ENCODE measurements around the gene TMTC1.

TMTC1 gene

GRCh38 chr12:29499235-29499634, 284.5 kb downstream of the TMTC1 start:
- TF ChIP-seq RAD21 (IDR thresholded peaks at IDR 0.05; ENCODE audit: low read depth) (no peak), CREB1 (IDR thresholded peaks at IDR 0.05; ENCODE audit: low read depth) (no peak), YY1 (IDR thresholded peaks at IDR 0.05; ENCODE audit: low read depth) (no peak), TCF12 (IDR thresholded peaks at IDR 0.05; ENCODE audit: low read depth) (no peak), REST (IDR thresholded peaks at IDR 0.05; ENCODE audit: low read depth) (no peak), TAF1 (IDR thresholded peaks at IDR 0.05; ENCODE audit: low read depth) (no peak), EP300 (IDR thresholded peaks at IDR 0.05; ENCODE audit: borderline replicate concordance) (no peak)

GRCh38 chr12:29497588-29497987, 286.2 kb downstream of the TMTC1 start, which contains the start of gene OVCH1:
Gene OVCH1, minus strand, starts transcription at chr12:29497686. Its CDS starts 0 bp downstream, at chr12:29497686.
- no peak for TF ChIP-seq YY1 (IDR thresholded peaks at IDR 0.05; ENCODE audit: low read depth)
- TF ChIP-seq RAD21 (IDR thresholded peaks at IDR 0.05; ENCODE audit: low read depth), result no peak
- TF ChIP-seq MAX (IDR thresholded peaks at IDR 0.05), result no peak
- no peak for TF ChIP-seq TEAD4 (IDR thresholded peaks at IDR 0.05)
- TF ChIP-seq FOXM1 (IDR thresholded peaks at IDR 0.05; ENCODE audit: borderline replicate concordance, low read depth), result no peak
- no peak for TF ChIP-seq USF1 (IDR thresholded peaks at IDR 0.05)

GRCh38 chr12:29492891-29493290, 290.9 kb downstream of the TMTC1 start:
- TF ChIP-seq TCF12 (IDR thresholded peaks at IDR 0.05; ENCODE audit: low read depth), result no peak
- no peak for TF ChIP-seq NFIC (IDR thresholded peaks at IDR 0.05)
- TF ChIP-seq FOXM1 (IDR thresholded peaks at IDR 0.05; ENCODE audit: borderline replicate concordance, low read depth), result no peak
- no peak for TF ChIP-seq MAX (IDR thresholded peaks at IDR 0.05)
- TF ChIP-seq CEBPB (IDR thresholded peaks at IDR 0.05), result no peak
- TF ChIP-seq USF1 (IDR thresholded peaks at IDR 0.05), result no peak
- no peak for TF ChIP-seq CREB1 (IDR thresholded peaks at IDR 0.05; ENCODE audit: low read depth)
- no peak for TF ChIP-seq TEAD4 (IDR thresholded peaks at IDR 0.05)
- TF ChIP-seq ZBTB7A (IDR thresholded peaks at IDR 0.05; ENCODE audit: low read depth), result no peak
- TF ChIP-seq EGR1 (IDR thresholded peaks at IDR 0.05), result no peak
- no peak for TF ChIP-seq REST (IDR thresholded peaks at IDR 0.05; ENCODE audit: low read depth)
- TF ChIP-seq TAF1 (IDR thresholded peaks at IDR 0.05; ENCODE audit: low read depth), result no peak

- TF ChIP-seq YY1 (IDR thresholded peaks at IDR 0.05; ENCODE audit: low read depth) (no peak), TEAD4 (IDR thresholded peaks at IDR 0.05) (no peak), RAD21 (IDR thresholded peaks at IDR 0.05; ENCODE audit: low read depth) (no peak), MAX (IDR thresholded peaks at IDR 0.05) (no peak), CREB1 (IDR thresholded peaks at IDR 0.05; ENCODE audit: low read depth) (no peak), REST (IDR thresholded peaks at IDR 0.05; ENCODE audit: low read depth) (no peak), EP300 (IDR thresholded peaks at IDR 0.05; ENCODE audit: borderline replicate concordance) (no peak)
These were observed 296.8 kb downstream of the TMTC1 start for GRCh38 chr12:29486972-29487371.

GRCh38 chr12:29463198-29463597, 320.5 kb downstream of the TMTC1 start:
- TF ChIP-seq EP300 (IDR thresholded peaks at IDR 0.05; ENCODE audit: borderline replicate concordance) (no peak), YY1 (IDR thresholded peaks at IDR 0.05; ENCODE audit: low read depth) (no peak), RAD21 (IDR thresholded peaks at IDR 0.05; ENCODE audit: low read depth) (no peak), TEAD4 (IDR thresholded peaks at IDR 0.05) (no peak), ZBTB7A (IDR thresholded peaks at IDR 0.05; ENCODE audit: low read depth) (no peak), EGR1 (IDR thresholded peaks at IDR 0.05) (no peak), TCF12 (IDR thresholded peaks at IDR 0.05; ENCODE audit: low read depth) (no peak), CEBPB (IDR thresholded peaks at IDR 0.05) (no peak), USF1 (IDR thresholded peaks at IDR 0.05) (no peak), TAF1 (IDR thresholded peaks at IDR 0.05; ENCODE audit: low read depth) (no peak), REST (IDR thresholded peaks at IDR 0.05; ENCODE audit: low read depth) (no peak), MAX (IDR thresholded peaks at IDR 0.05) (no peak), FOXM1 (IDR thresholded peaks at IDR 0.05; ENCODE audit: borderline replicate concordance, low read depth) (no peak), CREB1 (IDR thresholded peaks at IDR 0.05; ENCODE audit: low read depth) (no peak), NFIC (IDR thresholded peaks at IDR 0.05) (no peak)
